ENCODE measurements around the gene SLC25A44.

SLC25A44 gene

GRCh38 chr1:156172696-156173470 is 21.0 kb upstream of the SLC25A44 start:
- no peak for ATAC-seq
- TF ChIP-seq PATZ1 (CRISPR knock-in tag; IDR thresholded peaks at IDR 0.05; ENCODE audit: borderline replicate concordance), result no peak
- TF ChIP-seq ZFP30 (CRISPR knock-in tag; IDR thresholded peaks at IDR 0.05), result no peak
- TF ChIP-seq TOX (CRISPR knock-in tag; IDR thresholded peaks at IDR 0.05; ENCODE audit: borderline replicate concordance), result no peak
- no peak for TF ChIP-seq SNAI2 (CRISPR knock-in tag; IDR thresholded peaks at IDR 0.05)
- TF ChIP-seq ZNF70 (CRISPR knock-in tag; IDR thresholded peaks at IDR 0.05), result no peak
- TF ChIP-seq PPARA (CRISPR knock-in tag; IDR thresholded peaks at IDR 0.05; ENCODE audit: borderline replicate concordance), result no peak
- no peak for TF ChIP-seq CREB5 (CRISPR knock-in tag; IDR thresholded peaks at IDR 0.05; ENCODE audit: low read depth)
- TF ChIP-seq GLIS3 (CRISPR knock-in tag; IDR thresholded peaks at IDR 0.05), result no peak
- no peak for TF ChIP-seq TCF4 (CRISPR knock-in tag; IDR thresholded peaks at IDR 0.05; ENCODE audit: borderline replicate concordance)
- no peak for TF ChIP-seq CSRNP3 (CRISPR knock-in tag; IDR thresholded peaks at IDR 0.05)
- TF ChIP-seq ARNTL (CRISPR knock-in tag; IDR thresholded peaks at IDR 0.05; ENCODE audit: borderline replicate concordance, low read depth), result no peak
- TF ChIP-seq BACH2 (CRISPR knock-in tag; IDR thresholded peaks at IDR 0.05; ENCODE audit: borderline replicate concordance), result no peak

- TF ChIP-seq CSRNP3 (CRISPR knock-in tag; IDR thresholded peaks at IDR 0.05) (no peak), TOX (CRISPR knock-in tag; IDR thresholded peaks at IDR 0.05; ENCODE audit: borderline replicate concordance) (no peak), ARNTL (CRISPR knock-in tag; IDR thresholded peaks at IDR 0.05; ENCODE audit: borderline replicate concordance, low read depth) (no peak), GLIS3 (CRISPR knock-in tag; IDR thresholded peaks at IDR 0.05) (no peak), TSHZ2 (CRISPR knock-in tag; IDR thresholded peaks at IDR 0.05) (no peak), PPARA (CRISPR knock-in tag; IDR thresholded peaks at IDR 0.05; ENCODE audit: borderline replicate concordance) (no peak), ZNF8 (CRISPR knock-in tag; IDR thresholded peaks at IDR 0.05) (no peak), ZFP3 (CRISPR knock-in tag; IDR thresholded peaks at IDR 0.05) (no peak), ZFP30 (CRISPR knock-in tag; IDR thresholded peaks at IDR 0.05) (no peak), ZNF565 (CRISPR knock-in tag; conservative IDR thresholded peaks at IDR 0.05; ENCODE audit: low read depth) (no peak)
- ATAC-seq, result no peak; the same call in 2 of the 3 replicates
Measured at GRCh38 chr1:156176610-156177210, 17.2 kb upstream of the SLC25A44 start.

GRCh38 chr1:156177919-156178654 is 15.8 kb upstream of the SLC25A44 start:
- no peak for ATAC-seq
- TF ChIP-seq TOX (CRISPR knock-in tag; IDR thresholded peaks at IDR 0.05; ENCODE audit: borderline replicate concordance), result no peak
- TF ChIP-seq GLIS3 (CRISPR knock-in tag; IDR thresholded peaks at IDR 0.05), result no peak
- TF ChIP-seq ZNF70 (CRISPR knock-in tag; IDR thresholded peaks at IDR 0.05), result no peak
- TF ChIP-seq ZFP30 (CRISPR knock-in tag; IDR thresholded peaks at IDR 0.05), result no peak
- no peak for TF ChIP-seq PATZ1 (CRISPR knock-in tag; IDR thresholded peaks at IDR 0.05; ENCODE audit: borderline replicate concordance)
- no peak for TF ChIP-seq OSR1 (CRISPR knock-in tag; IDR thresholded peaks at IDR 0.05)
- no peak for TF ChIP-seq RARB (CRISPR knock-in tag; IDR thresholded peaks at IDR 0.05)
- no peak for TF ChIP-seq POU6F1 (CRISPR knock-in tag; IDR thresholded peaks at IDR 0.05; ENCODE audit: borderline replicate concordance, low read depth)
- no peak for TF ChIP-seq CSDC2 (CRISPR knock-in tag; IDR thresholded peaks at IDR 0.05)
- no peak for TF ChIP-seq ESRRG (CRISPR knock-in tag; IDR thresholded peaks at IDR 0.05)
- no peak for TF ChIP-seq ZNF8 (CRISPR knock-in tag; IDR thresholded peaks at IDR 0.05)
- no peak for TF ChIP-seq ISL1 (CRISPR knock-in tag; IDR thresholded peaks at IDR 0.05)
- no peak for TF ChIP-seq ARNTL (CRISPR knock-in tag; IDR thresholded peaks at IDR 0.05; ENCODE audit: borderline replicate concordance, low read depth)
